HG03039 (cell line): ENCODE results near the gene ZNF644.
A peak's percentile ranks its signal among the peaks of the same experiment; 100 is the strongest.
"Not testable (repeated sequence)": the region's sequence is repeated elsewhere in the genome, so short reads cannot be mapped to it uniquely, and the experiment has no call there.

Source experiments
- ATAC-seq: cut with Tn5 transposase; IDR thresholded peaks from one replicate; pipeline ENCODE4 v1.9.1; 2021; ENCODE audit warnings: mild to moderate bottlenecking, moderate library complexity; ENCODE audit not compliant: unreplicated experiment

Gene ZNF644

GRCh38 chr1:91021686-91022517 lies at the start of gene ZNF644:
Gene ZNF644 (minus strand): TSS chr1:91022035. CDS start chr1:90982353, 39,682 bp downstream.
- ATAC-seq = peak; percentile 78

- ATAC-seq = no peak
Observed at GRCh38 chr1:91070298-91070697, 48.5 kb upstream of the ZNF644 start.

GRCh38 chr1:91066538-91066937 lies 44.7 kb upstream of the ZNF644 start:
- no peak for ATAC-seq

GRCh38 chr1:91065337-91065736 lies 43.5 kb upstream of the ZNF644 start:
- no peak for ATAC-seq

GRCh38 chr1:91063403-91063802 lies 41.6 kb upstream of the ZNF644 start:
- ATAC-seq = not testable (repeated sequence)

- ATAC-seq = no peak
Observed at GRCh38 chr1:91059157-91059556, 37.3 kb upstream of the ZNF644 start.

- no peak for ATAC-seq
Observed at GRCh38 chr1:91057784-91058183, 35.9 kb upstream of the ZNF644 start.

GRCh38 chr1:91054780-91055481 lies 33.1 kb upstream of the ZNF644 start:
- peak; percentile 52 for ATAC-seq

GRCh38 chr1:91053630-91054029 lies 31.8 kb upstream of the ZNF644 start:
- ATAC-seq = no peak

- not testable (repeated sequence) for ATAC-seq
Observed at GRCh38 chr1:91049551-91049950, 27.7 kb upstream of the ZNF644 start.

GRCh38 chr1:91046766-91047165 lies 24.9 kb upstream of the ZNF644 start:
- no peak for ATAC-seq

GRCh38 chr1:91045284-91045683 lies 23.4 kb upstream of the ZNF644 start:
- no peak for ATAC-seq

GRCh38 chr1:91044776-91045175 lies 22.9 kb upstream of the ZNF644 start:
- ATAC-seq = not testable (repeated sequence)

GRCh38 chr1:91042372-91042771 lies 20.5 kb upstream of the ZNF644 start:
- not testable (repeated sequence) for ATAC-seq

GRCh38 chr1:91038582-91038981 lies 16.7 kb upstream of the ZNF644 start:
- ATAC-seq = no peak

- ATAC-seq = no peak
Observed at GRCh38 chr1:91036894-91037829, 15.3 kb upstream of the ZNF644 start.

- ATAC-seq = no peak
Observed at GRCh38 chr1:91032349-91032748, 10.5 kb upstream of the ZNF644 start.

- no peak for ATAC-seq
Observed at GRCh38 chr1:91031081-91031480, 9.2 kb upstream of the ZNF644 start.

GRCh38 chr1:91026777-91027176 lies 4.9 kb upstream of the ZNF644 start:
- ATAC-seq = no peak

GRCh38 chr1:91026320-91026719 lies 4.5 kb upstream of the ZNF644 start:
- no peak for ATAC-seq
